Measurements from ENCODE around the gene KLHL26. TPM values are rescaled to one million over a fixed set of nuclear protein-coding genes. Genes with fewer than 3 reads are reported as not detected.

Gene KLHL26
- total RNA-seq, 1 experiment from 2014 or later = 17.1 TPM

GRCh38 chr19:18601875-18602274 is 35.0 kb upstream of the KLHL26 start:
- no peaks in the 10 kb centered on the region for H3K9me3 ChIP-seq (ENCODE audit: control insufficient read depth in 1 of 2, insufficient read depth in 1 of 2, low read depth in 1 of 2, low read length in 2 of 2)
- no peak overlapping the region for H3K9ac ChIP-seq (ENCODE audit: low read length)
- intact Hi-C loops (cut with micrococcal nuclease) = no loop called here
- no peak overlapping the region for H2AFZ ChIP-seq (ENCODE audit: low read depth, low read length, poor library complexity, severe bottlenecking)
- H3K27ac ChIP-seq (ENCODE audit: low read depth, low read length) = no peak overlapping the region
- H3K36me3 ChIP-seq (ENCODE audit: control insufficient read depth in 1 of 2, insufficient read depth in 2 of 2, low read length in 2 of 2) = no peaks in the 10 kb centered on the region
- BruUV-seq (replicated peaks) = no TSS peak
- H4K20me1 ChIP-seq (ENCODE audit: insufficient read depth) = no peaks in the 10 kb centered on the region
- H3K4me3 ChIP-seq (replicated peaks in 1 of 2; ENCODE audit: low read depth in 1 of 2, low read length in 2 of 2) = no peak overlapping the region
- no peak for TF ChIP-seq CBX3 (IDR thresholded peaks at IDR 0.05; ENCODE audit: low read depth)
- no peak for TF ChIP-seq CTCF (IDR thresholded peaks at IDR 0.05 in 2 of 3, conservative IDR thresholded peaks at IDR 0.05 in 1 of 3; ENCODE audit: borderline replicate concordance in 1 of 3, insufficient read depth in 1 of 3, low read depth in 2 of 3, low read length in 2 of 3)
- no peak for TF ChIP-seq POLR2A (IDR thresholded peaks at IDR 0.05; ENCODE audit: borderline replicate concordance, extremely low read depth, insufficient read depth, insufficient read length)
- no peak for TF ChIP-seq SRF (IDR thresholded peaks at IDR 0.05; ENCODE audit: low read depth)
- no peak for TF ChIP-seq EZH2 (IDR thresholded peaks at IDR 0.05)
- TF ChIP-seq ELF1 (IDR thresholded peaks at IDR 0.05; ENCODE audit: borderline replicate concordance, low read depth) = no peak
- TF ChIP-seq EGR1 (IDR thresholded peaks at IDR 0.05; ENCODE audit: low read depth) = no peak
- TF ChIP-seq ZBTB33 (IDR thresholded peaks at IDR 0.05; ENCODE audit: extremely low read depth, insufficient replicate concordance, low read length) = no peak
- TF ChIP-seq ATF3 (IDR thresholded peaks at IDR 0.05) = no peak
- TF ChIP-seq SP1 (IDR thresholded peaks at IDR 0.05; ENCODE audit: low read depth) = no peak
- no peak for TF ChIP-seq ZNF274 (IDR thresholded peaks at IDR 0.05; ENCODE audit: low read depth, low read length)
- no peak for TF ChIP-seq JUND (IDR thresholded peaks at IDR 0.05)
- no peak for TF ChIP-seq REST (IDR thresholded peaks at IDR 0.05; ENCODE audit: low read depth)
- TF ChIP-seq TCF7L2 (IDR thresholded peaks at IDR 0.05; ENCODE audit: borderline replicate concordance, extremely low read depth, insufficient read depth, insufficient read length) = no peak
- TF ChIP-seq CEBPB (IDR thresholded peaks at IDR 0.05; ENCODE audit: low read depth) = no peak
- TF ChIP-seq RAD21 (IDR thresholded peaks at IDR 0.05; ENCODE audit: low read depth) = no peak
- TF ChIP-seq YY1 (IDR thresholded peaks at IDR 0.05; ENCODE audit: extremely low read depth, insufficient replicate concordance, low read depth, low read length) = no peak
- TF ChIP-seq FOSL1 (IDR thresholded peaks at IDR 0.05; ENCODE audit: low read depth) = no peak
- TF ChIP-seq EZH2phosphoT487 (IDR thresholded peaks at IDR 0.05; ENCODE audit: borderline replicate concordance) = no peak
- ChIA-PET POLR2A (no interaction called here), CTCF (no interaction called here), RAD21 (ENCODE audit: low non-redundant PET in 1 of 2, low total read pairs in 2 of 2, uncharacterized antibody in 2 of 2, unreplicated experiment in 2 of 2) (no interaction called here)
- no peaks in the 10 kb centered on the region for H3K9me2 ChIP-seq (ENCODE audit: insufficient read depth)
- H3K27me3 ChIP-seq (ENCODE audit: insufficient read depth, low read length) = no peaks in the 10 kb centered on the region
- no peak for DNase-seq (ENCODE audit: low read depth, low spot score)
- no peaks in the 10 kb centered on the region for H3K79me2 ChIP-seq (ENCODE audit: insufficient read depth, low read length)
- peaks cover 5 to 6% of the 10 kb centered on the region in 2 experiments; a peak in 2 of 4 replicates for H3K4me1 ChIP-seq (ENCODE audit: control insufficient read depth in 1 of 2, insufficient read depth in 2 of 2, low read length in 2 of 2)
- ATAC-seq = no peak
- H3K4me2 ChIP-seq (ENCODE audit: low read length) = no peak overlapping the region

Measured in HCT116 (cell line).